ENCODE data around the gene CEACAM16.
A peak's percentile ranks its signal among the peaks of the same experiment; 100 is the strongest.
"Not testable (repeated sequence)": the region's sequence is repeated elsewhere in the genome, so short reads cannot be mapped to it uniquely, and the experiment has no call there.

Gene CEACAM16

DNA sequence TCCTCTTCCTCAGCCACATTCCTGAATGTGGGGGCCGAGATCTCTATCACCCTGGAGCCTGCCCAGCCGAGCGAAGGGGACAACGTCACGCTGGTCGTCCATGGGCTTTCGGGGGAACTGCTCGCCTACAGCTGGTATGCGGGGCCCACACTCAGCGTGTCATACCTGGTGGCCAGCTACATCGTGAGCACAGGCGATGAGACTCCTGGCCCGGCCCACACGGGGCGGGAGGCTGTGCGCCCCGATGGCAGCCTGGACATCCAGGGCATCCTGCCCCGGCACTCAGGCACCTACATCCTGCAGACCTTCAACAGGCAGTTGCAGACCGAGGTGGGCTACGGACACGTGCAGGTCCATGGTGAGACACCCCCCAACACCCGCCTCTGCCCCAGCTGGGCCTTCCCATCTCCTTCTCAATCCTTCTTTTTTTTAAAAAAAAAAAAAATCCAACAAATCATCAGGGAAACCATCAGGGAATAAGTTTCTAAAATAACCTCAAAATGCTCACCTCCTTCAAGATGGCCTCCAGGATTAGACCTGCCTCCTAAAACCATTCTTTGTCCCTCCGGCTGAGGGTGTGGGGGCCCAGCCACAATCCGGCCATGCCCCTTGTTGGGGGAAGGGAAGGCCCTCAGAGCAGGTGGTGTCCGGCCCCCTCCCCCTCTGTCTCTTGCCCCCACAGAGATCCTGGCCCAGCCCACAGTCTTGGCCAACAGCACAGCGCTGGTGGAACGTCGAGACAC is 4.6 kb downstream of the CEACAM16 start:
- no peak for DNase-seq (ENCODE audit: low spot score)

DNA sequence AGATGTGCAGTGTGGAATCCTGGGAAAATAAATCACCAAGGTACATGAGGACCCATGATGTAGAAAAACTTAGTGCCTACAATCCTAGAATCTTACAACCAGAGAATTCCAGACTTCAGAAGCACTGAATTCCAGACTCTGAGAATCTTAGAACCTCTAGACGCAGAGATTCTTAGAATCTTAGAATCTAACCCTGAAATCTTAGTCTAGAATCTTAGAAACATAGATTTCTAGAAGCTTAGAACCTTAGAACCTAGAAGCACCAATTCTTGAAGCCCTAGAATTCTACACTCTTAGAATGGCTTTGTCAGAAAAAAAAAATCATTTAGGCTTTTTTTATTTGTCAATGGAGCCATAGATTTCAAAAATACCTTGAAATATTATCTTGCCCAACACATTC is 6.0 kb downstream of the CEACAM16 start:
- no peak for DNase-seq (ENCODE audit: low spot score)

DNA sequence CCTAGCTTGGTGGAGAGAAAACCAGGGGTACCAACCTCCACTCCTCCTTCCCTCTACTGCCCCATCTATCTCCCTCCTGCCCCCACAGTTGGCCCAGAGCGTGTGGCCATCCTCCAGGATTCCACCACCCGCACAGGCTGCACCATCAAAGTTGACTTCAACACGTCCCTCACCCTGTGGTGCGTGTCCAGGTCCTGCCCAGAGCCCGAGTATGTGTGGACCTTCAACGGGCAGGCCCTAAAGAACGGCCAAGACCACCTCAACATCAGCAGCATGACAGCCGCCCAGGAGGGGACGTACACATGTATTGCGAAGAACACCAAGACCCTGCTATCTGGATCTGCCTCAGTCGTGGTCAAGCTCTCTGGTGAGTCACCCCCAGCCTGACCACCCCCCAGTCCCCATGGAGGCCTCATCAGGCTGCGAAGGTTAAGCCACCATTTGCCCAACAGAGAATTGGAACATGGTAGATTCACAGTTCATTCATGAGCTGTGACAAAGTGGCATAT is 6.6 kb downstream of the CEACAM16 start:
- no peak for DNase-seq (ENCODE audit: low spot score)

DNA sequence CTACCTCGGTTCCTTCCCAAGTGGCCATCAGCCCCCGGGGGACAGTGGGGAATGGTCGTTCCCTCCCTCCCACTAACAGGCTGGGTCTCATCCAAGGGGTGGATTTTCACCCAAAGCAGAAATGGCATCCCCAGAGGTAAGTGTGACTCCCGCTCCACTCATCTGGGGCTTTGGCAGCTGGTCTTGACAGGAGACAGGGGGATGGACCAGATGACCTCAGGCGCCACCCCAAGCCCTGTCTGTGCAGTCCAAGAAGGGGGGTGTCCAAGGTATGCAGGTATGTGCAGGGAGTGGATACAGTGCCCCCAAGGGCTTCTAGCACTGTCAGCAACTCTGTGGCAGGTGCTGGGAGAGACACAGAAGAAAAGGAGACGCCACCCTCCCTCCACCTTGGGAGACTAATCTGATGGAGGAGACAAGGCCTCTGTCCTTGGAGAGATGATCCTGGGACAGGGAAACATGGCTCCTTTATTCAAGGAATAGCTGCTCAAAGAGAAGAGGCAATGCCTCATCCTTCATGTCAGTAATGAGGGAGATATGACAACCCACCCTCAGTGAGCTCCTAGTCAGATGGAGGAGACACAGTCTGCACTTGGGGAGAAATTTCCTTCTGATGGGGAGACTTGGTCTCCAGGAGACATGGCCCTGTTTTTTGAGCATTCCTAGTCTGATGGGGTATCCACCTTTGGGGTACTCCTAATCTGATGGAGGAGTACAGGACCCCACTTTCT is 7.7 kb downstream of the CEACAM16 start:
- DNase-seq (ENCODE audit: low spot score) = no peak

DNA sequence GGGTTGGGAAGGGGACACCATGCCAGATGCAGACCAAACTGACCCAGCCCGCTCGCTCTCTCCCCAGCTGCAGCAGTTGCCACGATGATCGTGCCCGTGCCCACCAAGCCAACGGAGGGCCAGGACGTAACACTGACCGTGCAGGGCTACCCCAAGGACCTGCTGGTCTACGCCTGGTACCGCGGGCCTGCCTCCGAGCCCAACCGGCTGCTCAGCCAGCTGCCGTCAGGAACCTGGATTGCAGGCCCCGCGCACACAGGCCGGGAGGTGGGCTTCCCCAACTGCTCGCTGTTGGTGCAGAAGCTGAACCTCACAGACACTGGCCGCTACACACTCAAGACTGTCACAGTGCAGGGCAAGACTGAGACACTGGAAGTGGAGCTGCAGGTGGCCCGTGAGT is 8.8 kb downstream of the CEACAM16 start:
- no peak for DNase-seq (ENCODE audit: low spot score)

DNA sequence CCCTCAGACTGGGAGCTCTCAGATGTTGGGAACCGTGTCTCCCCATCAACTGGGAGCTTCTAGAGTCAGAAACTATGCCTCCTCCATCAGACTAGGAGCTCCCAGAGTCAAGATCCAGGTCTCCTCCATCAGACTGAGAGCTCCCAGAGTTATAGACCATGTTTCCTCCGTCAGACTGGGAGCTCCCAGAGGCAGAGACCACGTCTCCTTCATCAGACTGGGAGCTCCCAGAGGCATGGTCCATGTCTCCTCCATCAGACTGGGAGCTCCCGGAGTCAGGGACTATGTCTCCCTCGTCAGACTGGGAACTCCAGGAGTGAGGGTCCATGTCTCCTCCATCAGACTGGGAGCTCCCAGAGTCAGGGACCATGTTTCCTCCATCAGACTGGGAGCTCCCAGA is 10.0 kb downstream of the CEACAM16 start:
- DNase-seq (ENCODE audit: low spot score) = no peak

DNA sequence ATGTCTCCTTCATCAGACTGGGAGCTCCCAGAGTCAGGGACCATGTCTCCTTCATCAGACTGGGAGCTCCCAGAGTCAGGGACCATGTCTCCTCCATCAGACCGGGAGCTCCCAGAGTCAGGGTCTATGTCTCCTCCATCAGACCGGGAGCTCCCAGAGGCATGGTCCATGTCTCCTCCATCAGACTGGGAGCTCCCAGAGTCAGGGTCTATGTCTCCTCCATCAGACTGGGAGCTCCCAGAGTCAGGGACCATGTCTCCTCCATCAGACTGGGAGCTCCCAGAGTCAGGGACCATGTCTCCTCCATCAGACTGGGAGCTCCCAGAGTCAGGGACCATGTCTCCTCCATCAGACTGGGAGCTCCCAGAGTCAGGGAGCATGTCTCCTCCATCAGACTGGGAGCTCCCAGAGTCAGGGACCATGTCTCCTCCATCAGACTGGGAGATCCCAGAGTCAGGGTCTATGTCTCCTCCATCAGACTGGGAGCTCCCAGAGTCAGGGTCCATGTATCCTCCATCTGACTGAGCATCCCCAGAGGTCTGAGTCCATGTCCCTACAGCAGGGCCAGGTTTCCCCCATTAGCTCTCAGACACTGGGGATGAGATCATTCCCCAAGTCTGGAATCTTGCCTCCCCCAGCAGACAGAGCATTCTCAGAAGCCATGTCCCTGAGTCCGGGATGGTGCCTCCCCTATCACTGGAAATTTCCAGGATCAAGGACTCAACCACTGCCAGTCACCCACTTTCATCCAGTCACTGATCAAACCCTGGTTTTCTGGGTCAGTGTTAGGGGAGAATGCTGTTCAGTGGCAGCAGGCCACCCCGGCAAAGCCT is 10.7 kb downstream of the CEACAM16 start:
- not testable (repeated sequence) for DNase-seq (ENCODE audit: low spot score)

DNA sequence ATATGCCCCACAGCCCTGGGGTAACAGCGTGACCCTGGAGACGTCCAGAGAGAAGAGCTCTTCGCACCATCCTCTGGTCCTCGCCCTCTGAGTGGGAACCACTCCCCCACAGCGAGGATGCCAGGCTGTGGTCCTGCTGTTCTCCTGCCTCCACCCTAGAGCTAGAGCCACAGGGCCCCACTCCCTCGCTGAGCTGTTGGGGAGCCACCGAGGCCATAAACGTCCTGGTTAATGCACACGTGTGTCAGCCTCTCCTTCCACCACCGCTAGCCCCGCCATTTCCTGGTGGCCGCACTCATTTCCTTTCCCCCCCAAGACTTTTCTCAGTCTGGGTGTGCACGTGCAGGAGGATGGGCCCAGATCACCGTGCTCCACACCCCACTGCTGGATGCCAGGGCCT is 11.5 kb downstream of the CEACAM16 start:
- no peak for DNase-seq (ENCODE audit: low spot score)

DNA sequence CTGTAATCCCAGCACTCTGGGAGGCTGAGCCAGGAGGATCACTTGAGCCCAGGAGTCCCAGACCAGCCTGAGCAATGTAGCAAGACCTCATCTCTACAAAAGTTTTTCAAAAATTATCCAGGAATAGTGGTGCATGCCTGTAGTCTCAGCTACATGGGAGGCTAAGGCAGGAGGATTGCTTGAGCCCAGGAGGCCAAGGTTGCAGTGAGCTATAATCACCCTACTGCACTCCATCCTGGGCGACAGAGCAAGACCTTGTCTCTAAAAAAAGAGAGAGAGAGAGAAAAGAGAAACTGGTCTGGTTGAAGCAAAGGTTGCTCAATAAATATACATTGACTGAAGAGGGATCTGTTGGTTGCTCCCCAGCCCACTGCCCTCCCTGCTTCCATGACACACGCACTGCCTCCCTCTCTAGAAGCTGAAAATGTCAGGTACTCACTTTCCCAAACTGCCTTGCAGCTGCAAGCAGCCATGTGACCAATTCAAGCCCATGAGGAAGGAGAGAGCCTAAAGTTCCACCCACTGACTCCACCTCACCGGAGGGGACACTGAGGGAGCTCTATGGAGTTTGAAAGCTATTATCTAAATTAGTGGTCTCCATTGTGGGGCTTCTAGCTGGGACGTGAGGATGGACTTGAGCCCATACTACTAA is 14.0 kb downstream of the CEACAM16 start:
- no peak for DNase-seq (ENCODE audit: low spot score)

DNA sequence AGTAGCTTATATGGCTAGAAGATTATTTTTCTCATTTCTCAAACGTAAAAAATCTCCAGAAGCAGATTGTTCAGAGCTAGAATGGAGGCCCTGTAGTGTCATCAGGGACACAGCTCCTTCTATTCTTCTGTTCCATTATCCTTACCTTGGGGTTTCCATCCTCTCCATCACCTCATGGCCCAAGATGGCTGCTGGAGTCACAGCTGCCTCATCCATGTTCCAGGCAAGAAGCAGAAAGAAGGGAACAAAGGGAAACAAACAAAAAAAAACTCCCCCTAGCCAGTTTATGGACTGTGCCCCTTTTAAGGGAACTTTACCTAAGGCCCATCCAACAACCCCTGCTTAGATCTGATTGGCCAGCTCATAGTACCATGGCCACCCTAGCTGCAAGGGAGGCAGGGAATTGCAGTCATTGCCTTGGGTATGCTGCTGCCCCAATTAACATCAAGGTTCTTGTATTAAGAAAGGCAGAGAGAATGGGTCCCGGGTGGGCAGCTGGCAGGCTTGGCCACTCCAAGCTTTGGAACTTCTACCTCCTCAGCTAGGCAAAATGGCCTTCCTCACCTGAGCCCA is 15.7 kb downstream of the CEACAM16 start:
- no peak for DNase-seq (ENCODE audit: low spot score)

DNA sequence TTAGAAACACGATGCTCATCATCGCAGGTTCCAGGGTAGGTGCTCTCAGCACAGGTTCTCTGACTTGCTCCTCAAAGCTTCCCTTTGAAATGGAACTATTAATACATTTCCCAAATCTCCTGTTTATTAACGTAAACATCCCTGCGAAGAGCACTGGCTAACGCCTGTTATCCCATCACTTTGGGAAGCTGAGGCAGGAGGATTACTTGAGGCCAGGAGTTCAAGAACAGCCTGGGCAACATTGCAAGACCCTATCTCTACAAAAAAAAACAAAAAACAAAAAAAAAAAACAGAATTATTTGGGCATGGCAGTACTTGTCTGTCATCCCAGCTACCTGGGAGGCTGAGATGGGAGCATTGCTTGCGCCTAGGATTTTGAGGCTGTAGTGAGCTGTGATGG is 18.7 kb downstream of the CEACAM16 start:
- DNase-seq (ENCODE audit: low spot score) = no peak

DNA sequence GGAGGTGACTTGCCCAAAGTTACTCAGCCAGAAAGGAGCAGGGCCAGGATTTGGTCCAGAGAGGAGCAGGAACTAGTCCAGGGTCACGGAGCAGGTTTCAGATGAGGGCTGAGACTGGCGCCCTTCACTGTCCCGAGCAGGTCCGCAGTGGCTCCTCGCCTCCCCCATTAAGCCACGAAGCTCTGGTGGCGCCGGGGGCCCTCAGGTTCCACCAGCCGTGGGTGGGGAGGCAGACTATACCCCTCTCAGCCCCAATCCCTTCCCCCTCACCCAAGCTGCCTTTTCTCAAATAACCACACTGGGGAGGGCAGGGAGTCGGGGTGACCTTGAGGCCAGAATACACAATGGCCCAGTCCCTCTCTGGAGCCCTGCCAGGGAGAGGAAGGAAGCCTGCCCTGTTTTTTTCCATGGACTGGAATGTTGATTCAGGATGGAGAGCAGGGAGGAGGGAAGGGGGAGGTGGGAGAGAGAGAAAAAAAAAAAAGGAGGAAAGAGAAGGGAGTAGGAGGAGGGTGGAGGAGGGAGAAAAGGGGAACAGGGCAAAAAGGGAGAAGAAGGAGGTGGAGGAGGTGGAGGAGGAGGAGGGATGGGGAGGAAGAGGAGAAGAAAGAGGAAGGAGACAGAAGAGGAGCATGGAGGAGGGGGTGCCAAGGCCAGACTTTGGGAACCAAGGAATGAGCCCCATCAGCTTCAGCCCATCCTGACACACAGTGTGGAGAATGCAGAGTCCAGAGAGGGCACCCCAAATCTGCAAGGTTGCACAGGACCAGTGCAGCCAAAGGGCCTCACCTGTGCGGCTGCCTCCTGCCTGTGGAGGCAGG is 19.7 kb downstream of the CEACAM16 start:
- peak; percentile 48 for DNase-seq (ENCODE audit: low spot score)

DNA sequence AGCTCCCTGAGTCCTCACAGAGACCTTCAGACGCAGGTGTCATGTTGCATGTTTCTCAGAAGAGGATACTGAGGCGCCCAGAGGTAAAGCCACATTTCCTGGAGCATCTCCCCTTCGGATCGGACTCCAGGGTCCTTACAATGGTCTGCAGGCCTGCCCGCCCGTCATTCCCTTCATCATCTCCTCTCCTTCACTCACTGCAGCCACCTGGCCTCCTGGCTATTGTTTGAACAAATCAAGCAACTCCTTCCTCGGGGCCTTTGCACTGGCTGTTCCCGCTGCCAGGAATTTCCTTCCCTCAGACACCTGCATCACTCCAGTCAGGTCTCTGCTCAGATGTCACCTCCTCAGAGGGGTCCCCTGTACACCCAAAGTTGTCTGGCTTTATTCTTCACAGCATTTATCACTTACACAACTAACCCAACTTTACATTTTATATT is 20.3 kb downstream of the CEACAM16 start:
- DNase-seq (ENCODE audit: low spot score) = no peak

DNA sequence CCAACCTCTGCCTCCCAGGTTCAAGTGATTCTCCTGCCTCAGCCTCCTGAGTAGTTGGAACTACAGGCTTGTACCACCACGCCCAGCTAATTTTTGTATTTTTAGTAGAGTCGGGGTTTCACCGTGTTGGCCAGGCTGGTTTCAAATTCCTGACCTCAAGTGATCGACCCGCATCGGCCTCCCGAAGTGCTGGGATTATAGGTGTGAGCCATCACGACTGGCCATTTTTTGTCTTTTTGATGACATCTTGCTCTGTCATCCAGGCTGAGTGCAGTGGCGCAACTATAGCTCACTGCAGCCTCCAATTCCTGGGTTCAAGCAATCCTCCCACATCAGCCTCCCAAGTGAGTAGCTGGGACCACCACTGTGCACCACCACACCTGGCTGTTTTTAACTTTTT is 21.4 kb downstream of the CEACAM16 start:
- DNase-seq (ENCODE audit: low spot score) = not testable (repeated sequence)

DNA sequence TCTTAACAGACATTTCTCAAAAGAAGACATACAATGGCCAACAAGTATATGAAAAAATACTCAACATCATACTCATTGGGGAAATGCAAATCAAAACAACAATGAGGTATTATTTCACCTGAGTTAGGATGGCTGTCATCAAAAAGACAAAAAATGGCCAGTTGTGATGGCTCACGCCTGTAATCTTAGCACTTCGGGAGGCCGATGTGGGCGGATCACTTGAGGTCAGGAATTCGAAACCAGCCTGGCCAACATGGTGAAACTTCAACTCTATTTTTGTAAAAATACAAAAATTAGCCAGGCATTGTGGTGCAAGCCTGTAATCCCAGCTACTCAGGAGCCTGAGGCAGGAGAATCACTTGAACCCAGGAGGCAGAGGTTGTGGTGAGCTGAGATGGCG is 22.0 kb downstream of the CEACAM16 start:
- DNase-seq (ENCODE audit: low spot score) = no peak

DNA sequence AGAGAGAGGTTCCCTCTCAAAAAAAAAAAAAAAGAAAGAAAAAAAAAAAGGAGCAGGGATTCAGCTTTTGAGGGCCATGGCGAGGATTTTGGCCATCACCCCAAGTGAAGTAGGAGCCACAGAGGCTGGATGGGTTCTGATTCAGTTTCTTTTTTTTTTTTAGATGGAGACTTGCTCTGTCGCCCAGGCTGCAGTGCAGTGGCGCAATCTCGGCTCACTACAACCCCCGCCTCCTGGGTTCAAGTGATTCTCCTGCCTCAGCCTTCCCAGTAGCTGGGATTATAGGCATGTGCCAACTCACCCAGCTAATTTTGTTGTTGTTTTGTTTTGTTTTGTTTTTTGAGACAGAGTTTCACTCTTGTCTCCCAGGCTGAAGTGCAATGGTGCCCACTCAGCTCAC is 22.4 kb downstream of the CEACAM16 start:
- not testable (repeated sequence) for DNase-seq (ENCODE audit: low spot score)

DNA sequence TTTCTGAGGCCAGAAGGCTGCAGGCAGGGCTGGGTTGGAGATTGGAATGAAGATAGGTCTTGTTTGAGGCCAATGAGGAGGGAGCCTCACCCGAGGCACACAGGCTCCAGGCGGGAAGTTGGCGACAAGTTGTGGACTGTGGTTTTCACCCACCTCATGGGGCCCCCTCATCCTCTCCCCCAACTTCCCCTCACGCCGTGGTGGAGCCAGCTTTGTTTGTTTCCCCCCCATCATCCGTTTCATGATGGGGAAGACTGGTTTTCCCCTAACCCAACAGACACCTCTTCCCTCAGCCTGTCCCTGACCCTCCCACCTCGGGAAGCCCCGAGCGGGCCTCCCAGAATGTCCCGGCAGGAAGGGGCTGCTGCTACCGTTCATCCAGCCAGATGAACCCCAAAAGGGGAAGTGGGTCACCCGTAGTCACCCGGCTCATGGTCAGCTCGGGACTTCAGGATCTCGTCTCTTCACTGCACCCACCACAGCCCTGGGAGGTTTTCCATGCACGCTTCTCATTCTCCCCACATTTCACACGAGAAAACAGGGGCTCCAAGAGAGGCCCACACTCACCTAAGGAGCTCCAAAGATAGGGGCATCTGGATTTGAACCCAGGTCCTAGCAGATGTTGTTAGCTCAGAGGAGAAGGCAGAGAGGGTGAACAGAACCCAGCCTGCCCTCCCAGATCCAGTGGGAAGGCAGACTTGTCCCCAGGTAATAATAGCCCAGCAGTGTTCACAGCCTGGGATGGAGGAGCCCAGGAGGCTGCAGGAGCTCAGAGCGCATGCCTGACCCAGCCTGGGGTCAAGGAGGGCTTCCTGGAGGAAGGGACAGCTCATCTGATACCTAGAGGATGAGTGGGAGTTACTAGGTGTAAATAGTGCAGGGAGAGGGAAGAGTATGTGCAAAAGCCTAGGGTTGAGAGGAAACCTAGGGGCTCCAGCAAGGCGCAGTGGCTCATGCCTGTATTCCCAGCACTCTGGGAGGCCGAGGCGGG is 23.5 kb downstream of the CEACAM16 start:
- DNase-seq (ENCODE audit: low spot score) = no peak

DNA sequence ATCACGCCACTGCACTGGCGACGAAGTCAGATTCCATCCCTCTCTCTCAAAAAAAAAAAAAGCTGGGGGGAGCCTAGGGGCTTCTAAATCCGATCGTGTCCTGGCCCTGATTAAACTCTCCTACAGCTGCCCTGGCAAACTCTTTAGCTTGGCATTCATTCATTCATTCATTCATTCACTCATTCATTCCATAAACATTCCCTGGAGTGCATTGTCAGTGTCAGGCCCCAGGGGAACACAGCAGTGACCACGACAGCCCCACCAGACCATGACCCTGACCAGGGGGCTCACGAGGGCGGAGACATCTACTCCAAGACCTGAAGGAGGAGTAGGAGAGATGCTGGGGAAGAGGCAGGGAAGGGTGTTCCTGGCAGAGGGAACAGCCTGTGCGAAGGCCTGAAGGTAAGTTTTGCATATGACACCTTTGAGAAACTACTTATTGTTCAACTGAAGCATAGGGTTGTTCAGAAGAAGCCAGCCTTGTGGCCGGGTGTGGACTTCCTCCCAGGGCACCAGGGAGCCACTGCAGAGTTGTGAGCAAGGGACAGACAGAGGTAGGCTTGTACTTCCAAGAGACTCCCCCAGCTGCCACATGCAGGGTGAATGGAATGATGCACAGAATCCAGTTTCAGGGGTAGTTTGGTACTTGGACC is 24.5 kb downstream of the CEACAM16 start:
- no peak for DNase-seq (ENCODE audit: low spot score)

DNA sequence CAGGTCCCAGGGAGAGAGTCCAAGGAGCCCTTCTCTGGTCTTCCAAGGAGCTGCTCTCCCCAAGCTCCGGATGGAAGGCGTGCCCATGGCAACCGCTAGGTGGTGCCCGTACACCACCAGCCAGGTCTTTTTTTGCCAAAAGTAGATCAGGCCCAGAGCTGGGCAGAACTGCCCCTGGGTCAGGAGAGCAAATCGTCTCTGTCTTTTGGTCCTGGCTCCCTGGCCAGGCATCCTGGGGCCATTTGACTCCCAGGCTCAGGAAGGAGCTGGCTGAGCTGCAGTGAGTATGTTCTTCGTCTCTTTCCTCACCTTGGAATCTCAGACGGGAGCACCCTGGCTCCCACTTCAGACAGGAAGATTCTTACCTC is 25.0 kb downstream of the CEACAM16 start:
- DNase-seq (ENCODE audit: low spot score) = peak; percentile 81
